Inflammatory macrophage (primary cell): ENCODE data around the gene CCDC167.

Source experiments
- DNase-seq, 2 donors: peaks; one replicate each; pipeline ENCODE4 v3.0.0-alpha.2; 2020 to 2022

The CCDC167 gene

DNA sequence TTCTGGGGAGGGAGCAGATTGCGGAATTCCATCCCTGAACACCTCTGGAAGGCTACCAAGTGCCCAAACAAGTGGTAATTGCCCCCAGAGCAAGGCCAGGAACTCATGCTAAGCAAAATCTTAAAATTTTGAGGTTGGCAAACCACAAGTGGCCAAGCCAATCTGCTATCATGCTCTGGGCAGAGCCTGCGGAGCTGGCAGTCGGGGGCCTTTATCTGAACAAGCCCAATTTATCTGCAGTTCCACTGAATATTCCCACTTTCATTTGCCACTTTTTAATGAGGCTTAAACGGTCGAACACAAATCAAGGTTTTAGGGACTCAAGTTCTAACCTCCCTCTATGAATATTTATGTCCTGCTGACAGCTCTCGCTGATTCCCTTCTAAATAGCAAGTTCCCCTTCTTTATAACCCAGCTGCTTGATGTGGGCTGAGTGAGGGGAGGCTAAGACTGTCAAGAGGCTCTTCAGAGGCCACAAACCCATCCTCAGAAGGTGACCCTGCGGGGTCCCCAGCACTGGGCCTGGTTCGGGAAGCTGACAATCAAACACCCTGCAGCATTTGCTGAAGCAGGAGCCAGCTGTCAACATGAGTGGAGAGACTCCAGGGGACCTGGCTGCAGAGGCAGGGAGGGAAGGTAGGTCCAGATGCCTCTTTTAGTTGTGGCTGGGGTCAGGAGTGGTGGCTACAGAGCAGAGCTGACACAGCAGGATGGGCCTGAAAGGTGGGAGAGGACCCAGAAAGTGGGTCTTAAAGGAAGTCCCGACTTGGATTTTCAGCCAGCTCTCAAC, 11.9 kb downstream of the CCDC167 start:
- no peak for DNase-seq

DNA sequence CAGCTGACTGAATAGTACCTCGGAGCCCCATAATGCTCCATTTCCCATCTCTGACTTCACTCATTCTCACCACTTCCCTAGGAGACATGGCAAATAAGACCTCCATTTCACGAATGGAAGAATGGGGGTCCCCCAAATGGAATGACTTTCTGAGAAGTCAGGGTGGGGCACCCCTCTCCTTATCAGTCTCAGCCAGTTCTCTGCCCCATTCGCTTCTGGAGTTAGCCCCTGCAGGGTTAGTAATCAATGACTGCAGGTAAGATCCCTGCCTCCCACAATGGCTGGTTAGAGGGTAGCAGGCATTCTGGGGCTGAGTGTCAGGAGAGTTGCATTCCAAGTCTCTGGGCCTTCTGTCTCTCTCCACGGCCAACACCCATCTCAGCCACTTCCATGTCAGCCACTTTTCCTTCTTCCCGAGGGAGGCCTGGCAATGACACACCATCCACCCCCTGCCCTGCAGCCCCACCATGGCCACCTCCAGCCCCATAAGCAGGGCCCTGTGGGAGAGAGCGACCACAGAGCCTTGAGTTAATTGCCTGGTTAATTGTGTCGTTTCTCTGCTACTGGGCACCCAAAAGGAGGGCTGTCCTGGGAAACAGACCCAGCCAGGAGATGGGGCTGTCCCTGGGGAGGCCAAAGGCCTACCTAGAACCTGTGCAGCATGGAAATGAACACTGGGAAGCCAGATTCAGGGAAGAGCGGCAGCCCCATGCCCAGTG, 13.4 kb downstream of the CCDC167 start:
- no peak for DNase-seq

DNA sequence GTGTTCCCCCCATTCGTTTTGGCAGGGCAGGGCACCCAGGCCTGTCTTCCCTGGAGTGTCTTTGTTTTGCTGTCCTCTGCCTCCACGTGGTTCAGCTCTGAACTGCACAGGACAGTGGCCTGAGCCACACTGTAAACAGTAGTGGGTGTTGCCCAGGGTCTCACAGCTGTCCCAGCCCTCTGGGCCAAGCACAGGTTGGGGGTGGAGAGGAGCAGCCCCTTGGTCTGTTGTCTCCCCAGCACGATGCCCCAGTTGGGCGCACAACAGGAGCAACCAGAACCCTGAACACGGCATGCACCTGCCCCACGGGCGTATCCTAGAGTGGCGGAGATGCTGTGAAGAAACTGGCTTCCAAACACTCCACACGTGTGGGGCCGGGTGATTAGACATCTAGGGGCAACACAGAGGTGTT, 14.4 kb downstream of the CCDC167 start:
- DNase-seq: no peak

DNA sequence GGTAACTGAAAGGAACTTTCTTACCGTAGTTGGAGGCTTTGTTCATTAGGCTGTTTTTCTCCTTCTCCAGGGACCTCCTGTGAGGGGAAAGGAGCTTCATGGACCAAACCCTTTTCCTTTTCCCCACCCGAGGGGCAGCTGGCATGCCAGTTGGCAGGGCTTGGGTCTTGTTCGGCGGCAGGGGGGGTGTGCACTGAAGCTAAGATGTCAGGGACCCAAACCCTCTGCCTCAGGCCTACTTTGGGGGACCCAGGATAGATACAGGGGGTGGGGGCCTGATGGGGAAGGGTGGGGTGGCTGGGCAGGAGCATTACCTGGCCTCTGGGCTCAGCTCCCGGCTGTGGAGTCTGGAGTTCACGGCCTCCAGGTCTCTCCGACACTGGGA, 14.9 kb downstream of the CCDC167 start:
- no peak for DNase-seq

DNA sequence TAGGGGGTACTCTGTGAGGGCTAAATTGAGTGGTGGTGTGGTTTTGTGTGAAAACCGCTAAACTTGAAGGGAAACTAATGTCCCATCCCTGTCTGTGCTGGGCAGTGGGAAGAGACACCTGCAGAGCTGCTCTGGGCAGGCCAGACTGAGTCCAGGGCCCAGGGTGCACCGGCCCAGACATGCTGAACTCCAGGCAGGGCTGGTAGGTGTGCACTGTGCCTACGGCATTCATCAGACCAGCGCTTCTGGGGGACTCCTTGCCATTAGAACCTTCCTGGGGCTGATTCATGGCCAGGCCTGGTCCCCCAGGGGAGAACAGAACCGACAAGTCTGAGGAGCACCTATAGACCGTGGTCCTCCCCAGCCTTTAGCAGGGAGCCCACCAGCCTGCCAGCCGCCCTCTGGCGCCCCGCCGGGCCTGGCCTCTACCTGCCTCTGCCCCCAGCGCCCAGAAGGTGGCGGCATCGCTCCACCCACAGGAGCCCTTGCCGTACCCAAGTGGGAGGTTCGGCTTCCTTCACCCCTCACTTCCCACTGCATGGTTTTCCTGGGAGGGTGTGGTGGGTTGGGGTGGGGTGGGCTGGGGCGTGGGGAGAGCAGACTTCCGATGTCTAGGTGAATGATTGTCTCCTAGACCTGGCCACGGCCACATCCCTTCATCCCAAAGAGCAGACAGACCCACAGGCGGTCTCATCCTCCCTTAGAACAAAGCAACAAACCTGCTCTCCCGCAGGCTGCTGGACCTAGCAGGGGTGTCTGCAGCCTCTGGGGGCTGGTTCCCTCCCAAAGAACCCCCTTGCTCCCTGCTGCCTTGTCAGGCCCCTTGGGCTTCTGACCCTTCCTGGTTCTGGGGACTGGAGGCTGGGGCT, 15.5 kb downstream of the CCDC167 start:
- peak in 1 of 2 donors; percentile 39 for DNase-seq

DNA sequence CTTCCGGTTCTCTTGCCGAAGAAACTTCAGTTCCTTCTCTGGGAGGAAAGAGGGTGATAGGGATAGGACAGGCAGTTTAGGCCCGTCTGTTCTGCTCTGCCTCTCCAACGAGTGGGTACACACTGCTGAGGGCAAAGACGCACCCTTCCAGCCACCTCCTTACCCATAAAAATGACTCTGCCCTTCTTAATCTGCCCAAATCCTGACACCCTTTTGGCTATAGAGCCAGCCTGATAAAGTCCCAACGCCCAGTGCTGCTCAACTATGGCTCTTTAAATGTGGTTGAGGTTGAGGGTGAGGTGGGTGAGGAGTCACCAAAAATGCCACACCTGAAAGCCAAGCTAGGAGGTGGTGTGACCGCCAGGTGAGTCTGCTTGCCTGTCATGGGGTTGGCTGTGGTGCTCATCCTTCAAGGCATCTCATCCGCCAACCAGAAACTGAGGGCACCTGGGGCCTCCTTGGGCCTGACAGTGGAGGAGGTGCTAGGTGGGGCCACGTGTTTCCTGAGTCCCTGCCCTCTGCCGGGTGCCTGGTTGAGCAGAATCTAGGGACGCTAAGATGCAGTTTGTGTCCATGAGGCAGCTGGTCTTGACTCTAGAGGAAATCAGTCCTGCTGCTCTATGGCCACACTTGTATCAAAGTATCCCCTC, 16.3 kb downstream of the CCDC167 start:
- no peak for DNase-seq

DNA sequence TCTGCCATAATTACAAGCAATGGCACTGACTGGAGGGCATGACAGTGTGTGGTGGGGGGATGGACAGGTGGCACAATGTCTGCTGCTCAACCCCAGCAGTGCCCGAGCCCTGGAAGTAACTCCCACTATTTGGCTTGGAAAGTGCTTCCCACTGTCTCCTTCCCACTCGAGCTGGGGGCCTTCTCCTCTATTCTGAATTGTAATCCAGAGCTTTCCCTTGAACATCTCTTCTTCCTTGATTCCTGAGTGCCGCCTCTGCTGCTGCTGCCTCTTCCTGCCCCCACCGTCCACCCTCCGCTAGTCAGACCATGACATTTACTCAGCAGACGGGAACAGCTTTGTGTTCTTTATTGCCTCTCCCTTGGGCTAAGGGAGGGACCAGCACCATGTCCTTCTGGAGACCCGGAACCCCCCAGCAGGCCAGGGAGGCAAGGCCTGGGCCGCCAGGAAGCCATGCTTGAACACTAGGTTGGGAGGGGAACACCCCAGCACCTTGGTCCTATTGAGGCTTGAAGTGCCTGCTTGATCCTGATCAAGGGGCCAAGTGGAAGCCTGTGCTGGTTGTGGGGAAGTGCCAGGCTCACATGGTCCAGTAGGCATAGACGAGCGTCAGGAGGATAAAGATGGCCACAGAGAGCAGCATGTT, 17.0 kb downstream of the CCDC167 start:
- no peak for DNase-seq

DNA sequence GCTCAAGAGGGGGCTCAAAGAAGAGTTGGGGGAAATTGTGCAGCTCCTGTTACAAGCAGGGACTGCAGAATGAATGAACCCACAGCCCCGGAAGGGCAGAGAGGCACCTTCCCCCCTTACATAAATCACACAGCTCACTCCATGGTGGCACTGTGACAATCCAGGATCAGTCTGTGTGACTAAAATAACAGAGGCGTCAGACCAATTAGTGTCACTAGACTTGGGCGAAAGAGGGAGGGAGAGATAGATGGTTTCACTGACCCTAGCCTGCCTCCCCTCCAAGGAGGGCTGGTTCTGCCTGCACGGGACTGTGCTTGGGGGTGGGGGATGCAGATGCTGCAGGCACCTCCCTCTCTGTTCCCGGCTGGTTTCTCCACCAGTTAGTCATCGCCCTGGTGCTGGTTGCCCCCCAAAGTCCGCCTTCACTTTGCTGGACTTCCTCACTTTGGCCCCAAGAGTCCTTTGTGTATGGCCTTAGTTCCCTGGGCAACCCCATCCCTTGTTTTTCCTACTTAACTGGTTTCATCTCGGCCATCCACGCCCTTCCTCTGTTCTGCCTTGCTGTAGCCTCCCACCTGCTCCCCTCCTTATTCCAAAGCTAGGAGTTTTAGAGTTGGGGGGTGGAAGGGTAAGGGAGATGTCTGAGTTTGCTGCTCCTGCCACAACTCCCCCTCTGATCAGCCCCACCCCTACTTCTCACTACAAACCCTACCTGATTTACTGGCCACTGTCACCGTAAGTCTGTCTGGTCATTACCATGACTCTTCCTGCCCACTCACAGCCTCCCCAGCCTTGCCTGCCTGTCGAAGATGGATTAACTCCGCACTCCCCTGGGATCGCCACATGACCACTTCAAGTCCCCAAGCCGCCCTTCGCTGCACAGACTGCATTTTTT, 17.7 kb downstream of the CCDC167 start:
- DNase-seq: no peak

DNA sequence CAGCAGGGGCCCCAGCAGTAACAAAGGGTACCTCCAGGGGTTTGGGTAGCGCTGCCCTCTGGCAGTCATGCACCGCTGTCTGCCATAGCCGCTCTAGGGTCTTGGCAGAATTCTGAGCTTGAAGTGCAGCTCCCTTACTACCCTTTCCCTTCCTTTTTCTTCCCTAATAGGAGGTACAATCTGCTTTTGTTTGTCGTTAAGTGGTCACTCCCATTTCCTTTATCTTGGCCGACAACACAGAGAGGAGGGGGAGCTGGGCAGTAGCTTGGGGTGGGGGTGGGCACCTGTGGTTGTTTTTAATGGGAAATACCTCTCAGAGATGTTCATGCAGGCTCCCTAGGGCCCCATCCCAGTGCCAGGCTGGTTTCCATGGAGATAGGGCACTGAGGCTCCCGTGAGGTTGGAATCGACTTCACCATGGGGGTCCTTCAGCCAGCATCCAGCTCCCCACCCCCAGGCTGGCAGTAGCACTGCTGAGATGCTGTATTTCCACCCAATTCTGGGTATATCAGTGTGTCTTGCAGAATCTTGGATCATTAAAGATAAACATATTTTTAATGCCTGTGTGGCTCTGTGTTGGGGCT, 18.6 kb downstream of the CCDC167 start:
- no peak for DNase-seq

DNA sequence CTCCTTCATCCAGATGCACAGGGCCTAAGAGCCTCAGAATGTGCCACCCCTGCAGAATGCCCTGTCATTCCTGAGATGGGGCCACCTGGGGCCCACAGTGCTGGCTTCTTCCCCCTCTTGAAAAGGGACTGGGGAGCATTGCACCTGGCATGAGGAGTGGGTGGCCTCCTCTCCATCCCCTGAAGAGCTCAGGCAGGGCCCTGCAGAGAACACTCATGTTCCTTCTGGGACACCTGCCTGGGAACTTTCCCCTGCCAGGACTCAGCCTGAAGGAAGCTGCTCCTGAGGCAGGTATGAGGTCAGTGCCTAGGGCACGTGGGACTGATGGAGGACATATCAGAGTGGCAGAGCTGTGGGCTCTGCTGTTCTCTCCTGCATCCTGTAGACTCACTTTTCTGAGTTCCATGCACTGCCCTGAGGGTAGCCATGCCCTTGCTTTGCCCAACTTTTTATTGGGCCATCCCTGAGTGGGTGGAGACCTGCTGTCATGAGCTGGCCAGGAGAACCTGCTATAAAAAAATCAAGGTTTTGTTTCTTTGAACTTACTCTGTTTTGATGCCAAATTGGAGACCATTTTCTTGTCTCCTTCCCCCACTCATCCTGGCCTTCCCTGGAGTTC, 19.5 kb downstream of the CCDC167 start:
- DNase-seq: no peak

DNA sequence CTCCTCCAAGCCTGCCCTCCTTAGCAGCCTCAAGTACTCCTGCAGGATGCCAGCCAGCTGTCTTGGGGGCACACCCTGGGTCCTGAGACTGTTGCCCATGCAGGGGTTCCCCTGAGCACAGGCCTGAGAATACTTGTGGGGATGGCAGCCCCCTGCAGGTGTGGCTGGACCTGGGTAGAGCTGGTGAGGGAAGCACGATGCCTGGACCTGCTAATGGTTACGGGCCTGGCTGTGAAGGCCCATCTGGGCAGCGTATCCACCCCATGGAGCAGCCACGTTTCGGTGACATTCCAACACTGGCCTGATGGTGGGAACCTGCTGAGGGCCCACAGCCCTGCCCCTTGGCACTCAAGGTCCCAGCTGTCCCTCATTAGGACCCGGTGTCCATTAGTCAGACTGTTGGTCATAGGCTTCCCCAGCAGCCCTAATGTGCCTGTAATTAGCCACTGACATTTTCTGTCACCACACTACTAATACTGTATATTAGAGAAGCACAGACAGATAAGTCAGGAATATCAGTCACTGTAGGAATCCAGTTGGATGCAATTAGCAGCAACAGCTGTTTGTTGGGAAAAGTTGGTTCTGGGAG, 20.3 kb downstream of the CCDC167 start:
- no peak for DNase-seq

DNA sequence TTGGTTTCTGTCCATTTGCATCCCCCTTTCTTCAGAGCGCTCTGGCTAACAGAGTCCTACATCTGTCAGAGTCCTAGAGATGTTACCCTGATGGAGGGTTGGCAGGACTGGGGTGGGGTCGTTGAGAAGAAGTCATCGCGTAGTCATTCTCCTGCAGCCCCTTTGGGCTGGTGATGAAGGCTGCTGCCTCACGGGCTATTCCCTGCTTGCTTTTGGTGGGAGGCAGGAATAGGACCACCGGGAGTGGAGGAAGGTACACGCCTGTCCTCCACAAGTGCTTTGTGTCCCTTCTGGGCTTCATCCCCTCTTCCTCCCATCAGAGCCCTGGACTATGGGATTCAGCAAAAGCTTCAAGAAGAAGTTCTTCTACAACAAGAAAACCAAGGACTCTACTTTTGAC, 20.9 kb downstream of the CCDC167 start:
- DNase-seq: no peak

DNA sequence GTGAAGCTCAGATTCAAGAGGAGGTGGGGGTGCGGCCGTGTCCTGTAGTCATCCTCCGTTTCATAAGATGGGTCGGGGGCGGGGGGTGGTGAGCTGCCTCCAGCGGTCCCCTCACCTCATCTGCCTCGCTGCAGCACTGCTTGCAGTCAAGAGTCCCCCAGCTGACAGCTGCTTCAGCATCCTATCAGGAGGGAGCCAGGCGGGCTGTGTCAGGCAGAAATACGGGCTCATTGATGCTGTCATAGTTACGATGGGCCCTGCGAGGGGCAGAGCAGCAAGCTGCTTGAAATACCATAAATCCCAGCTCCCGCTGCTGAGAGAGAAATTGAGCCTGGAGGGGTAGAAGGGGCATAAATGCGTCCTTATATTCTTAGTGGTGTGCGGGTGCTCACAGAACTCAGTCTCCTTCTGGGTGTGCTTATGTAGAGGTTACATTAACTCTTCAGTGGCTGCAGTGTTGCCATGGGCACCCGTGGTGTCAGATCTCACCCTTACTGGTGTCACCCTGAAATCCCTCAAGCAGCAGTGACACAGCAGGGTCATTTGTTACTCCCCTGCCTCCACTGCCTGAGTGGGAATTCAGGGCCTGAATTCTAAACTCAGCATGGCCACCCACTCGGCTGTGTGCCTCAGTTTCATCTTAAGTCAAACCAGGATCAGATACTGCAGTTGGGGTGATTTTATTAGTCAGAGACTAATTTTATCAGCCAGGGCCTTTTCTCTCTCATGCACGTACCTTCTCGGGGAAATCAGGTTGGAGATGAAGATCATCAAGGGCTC, 21.8 kb downstream of the CCDC167 start:
- DNase-seq: no peak

DNA sequence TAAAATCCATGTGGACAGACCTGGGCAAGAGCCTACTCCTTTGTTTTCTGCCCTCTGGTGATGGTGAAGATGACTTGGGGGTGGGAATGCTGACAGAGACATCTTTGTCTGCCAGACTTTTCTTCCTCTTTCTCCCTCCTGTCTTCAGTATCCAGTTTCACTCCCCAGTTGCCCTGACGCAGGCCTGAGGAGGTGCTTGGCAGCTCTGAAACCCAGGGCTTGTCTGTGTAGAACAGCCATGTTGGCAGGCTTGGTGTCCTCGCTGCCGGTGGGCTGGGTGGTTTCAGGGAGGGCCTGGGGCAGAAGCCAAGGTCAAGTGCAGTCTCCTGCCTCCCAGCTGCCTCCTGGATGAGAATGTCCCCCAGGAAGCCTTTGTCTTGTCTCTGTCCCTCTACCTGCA, 22.5 kb downstream of the CCDC167 start:
- DNase-seq: no peak

DNA sequence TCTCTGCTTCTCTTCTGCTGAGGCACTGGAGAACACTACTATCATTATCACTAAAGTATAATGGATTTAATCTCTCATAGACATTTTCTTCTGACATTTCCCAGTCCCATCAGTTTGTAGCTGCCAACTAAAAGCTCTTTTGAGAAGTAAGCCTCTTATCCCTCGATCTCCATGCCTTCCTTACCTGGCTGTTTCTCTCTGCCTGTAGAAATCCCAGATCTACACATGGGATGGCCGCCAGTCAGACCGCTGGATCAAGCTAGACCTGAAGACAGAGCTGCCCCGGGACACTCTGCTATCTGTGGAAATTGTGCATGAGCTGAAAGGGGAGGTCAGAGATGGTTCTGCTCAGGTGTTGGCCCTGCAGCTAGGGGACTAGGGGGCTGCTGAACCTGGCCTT, 25.4 kb downstream of the CCDC167 start:
- no peak for DNase-seq

DNA sequence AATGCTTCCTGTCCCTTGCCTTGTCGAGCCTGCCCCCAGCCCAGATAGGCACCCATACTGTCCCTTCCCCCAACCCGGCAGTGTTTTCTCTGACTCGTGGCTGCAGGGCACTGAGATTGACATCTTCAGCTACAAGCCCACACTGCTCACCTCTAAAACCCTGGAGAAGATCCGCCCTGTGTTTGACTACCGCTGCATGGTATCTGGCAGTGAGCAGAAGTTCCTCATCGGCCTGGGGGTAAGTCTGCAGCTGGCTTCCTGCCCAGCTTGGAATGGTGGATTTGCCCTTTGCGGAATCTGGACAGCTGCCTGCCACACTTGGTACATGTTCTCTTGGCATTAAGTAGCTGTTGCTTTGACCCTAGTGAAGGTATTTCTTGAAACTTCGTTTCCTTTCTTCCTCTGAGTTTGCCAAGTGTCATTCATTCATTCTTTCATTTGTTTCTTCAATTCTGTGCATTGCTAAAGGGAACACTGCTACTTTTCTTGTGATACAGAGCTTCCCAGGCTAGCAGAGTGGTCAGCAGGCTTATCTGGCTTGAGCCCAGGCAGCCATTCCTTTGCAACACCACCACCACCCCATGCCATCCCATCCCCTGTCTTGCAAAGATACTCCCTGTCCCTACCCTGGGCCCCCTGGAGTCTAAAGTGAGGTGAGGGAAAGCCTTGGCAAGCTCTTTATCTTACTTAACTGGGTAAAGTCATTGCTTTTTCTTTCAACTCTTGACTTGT, 26.2 kb downstream of the CCDC167 start:
- no peak for DNase-seq

DNA sequence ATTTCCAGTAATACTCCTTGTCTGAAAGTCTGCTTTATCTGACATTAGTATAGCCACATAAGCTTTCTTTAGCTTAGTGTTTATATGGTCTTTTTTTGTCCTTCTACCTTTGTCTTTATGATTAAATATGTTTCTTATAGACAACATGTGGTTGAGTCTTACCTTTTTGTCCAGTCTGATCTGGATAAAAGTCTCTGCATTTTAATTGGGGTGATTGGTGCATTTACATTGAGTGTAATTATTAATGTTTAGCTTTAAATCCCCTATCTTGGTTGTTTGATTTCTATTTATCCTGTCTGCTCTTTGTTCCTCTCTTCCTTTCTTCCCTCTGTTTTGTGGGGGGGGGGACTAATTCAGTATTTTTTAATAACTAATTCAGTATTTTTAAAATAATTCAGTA, 32.0 kb downstream of the CCDC167 start:
- DNase-seq: no peak

DNA sequence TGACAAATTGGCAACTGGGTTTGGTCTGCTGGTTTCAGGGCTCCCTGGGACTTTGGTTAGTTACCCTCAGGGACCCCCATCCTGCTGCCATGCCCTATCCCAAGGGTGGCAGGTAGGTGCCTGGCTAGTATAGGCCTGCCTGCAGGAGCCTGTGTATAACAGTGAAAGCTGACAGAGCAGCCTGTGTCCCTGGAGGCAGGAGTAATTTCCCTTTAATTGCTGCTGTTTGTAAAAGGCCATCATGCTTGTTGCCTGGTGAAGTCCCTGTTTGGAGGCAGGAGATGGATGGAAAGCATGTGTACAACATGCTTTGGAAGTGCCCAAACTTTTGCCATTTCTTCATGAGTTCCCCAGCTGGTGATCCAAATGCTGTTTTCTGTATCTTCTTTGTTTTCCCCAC, 36.6 kb downstream of the CCDC167 start:
- DNase-seq: no peak
